Astrocyte (in vitro differentiated cells and primary cell): ENCODE results near the gene MKNK2. TPM values are rescaled to one million over a fixed set of nuclear protein-coding genes. Genes with fewer than 3 reads are reported as not detected.

Experiments used
- DNase-seq: peaks from one replicate; pipeline ENCODE4 v3.0.0-alpha.2; 2010; ENCODE audit warnings: low read depth
- FAIRE-seq: peaks from 2 replicates; lab custom pipeline; 2011; peaks lifted over from hg19 to GRCh38; lab: Jason Lieb, UNC
- H2AFZ ChIP-seq: 2 replicates; pipeline ENCODE4 v1.6.0; 2012; ENCODE audit warnings: low read depth, low read length, inconsistent platforms
- H3K27ac ChIP-seq: 2 replicates; pipeline ENCODE4 v1.5.1; 2011; ENCODE audit warnings: low read depth, low read length, inconsistent platforms
- H3K27me3 ChIP-seq: 2 replicates; pipeline ENCODE4 v1.6.0; 2011; ENCODE audit warnings: low read length, inconsistent platforms; ENCODE audit not compliant: insufficient read depth
- H3K36me3 ChIP-seq: 2 replicates; pipeline ENCODE4 v1.5.1; 2011; ENCODE audit warnings: low read length, inconsistent platforms; ENCODE audit not compliant: insufficient read depth
- H3K4me1 ChIP-seq: 2 replicates; pipeline ENCODE4 v1.5.1; 2011; ENCODE audit warnings: low read length, inconsistent platforms; ENCODE audit not compliant: insufficient read depth
- H3K4me2 ChIP-seq: 2 replicates; pipeline ENCODE4 v1.6.0; 2012; ENCODE audit warnings: low read length, inconsistent platforms
- H3K4me3 ChIP-seq: 2 replicates; pipeline ENCODE4 v1.5.1; 2011; ENCODE audit warnings: low read depth, mild to moderate bottlenecking, low read length, inconsistent platforms; ENCODE audit not compliant: insufficient read depth
- H3K79me2 ChIP-seq: 2 replicates; pipeline ENCODE4 v1.6.0; 2012; ENCODE audit warnings: mild to moderate bottlenecking, low read length, inconsistent platforms; ENCODE audit not compliant: insufficient read depth
- H3K9ac ChIP-seq: 2 replicates; pipeline ENCODE4 v1.6.0; 2012; ENCODE audit warnings: mild to moderate bottlenecking, low read length, inconsistent platforms
- H3K9me3 ChIP-seq: 2 replicates; pipeline ENCODE4 v1.5.1; 2012; ENCODE audit warnings: low read depth, mild to moderate bottlenecking, low read length, inconsistent platforms; ENCODE audit not compliant: insufficient read depth
- H4K20me1 ChIP-seq: 2 replicates; pipeline ENCODE4 v1.6.0; 2012; ENCODE audit warnings: low read length, inconsistent platforms; ENCODE audit not compliant: insufficient read depth
- H3K27ac Mint-ChIP-seq: one replicate; pipeline ENCODE4 v1.8.0; 2021; ENCODE audit warnings: mild to moderate bottlenecking, mixed read lengths; ENCODE audit not compliant: unreplicated experiment
- H3K27me3 Mint-ChIP-seq: one replicate; pipeline ENCODE4 v1.8.0; 2021; ENCODE audit warnings: low read depth, mixed read lengths; ENCODE audit not compliant: unreplicated experiment
- H3K36me3 Mint-ChIP-seq: one replicate; pipeline ENCODE4 v1.8.0; 2021; ENCODE audit warnings: low read depth, mixed read lengths; ENCODE audit not compliant: unreplicated experiment
- H3K4me1 Mint-ChIP-seq: one replicate; pipeline ENCODE4 v1.8.0; 2021; ENCODE audit warnings: low read depth, mixed read lengths; ENCODE audit not compliant: unreplicated experiment
- H3K4me3 Mint-ChIP-seq: one replicate; pipeline ENCODE4 v1.8.0; 2021; ENCODE audit warnings: mild to moderate bottlenecking, moderate library complexity, mixed read lengths; ENCODE audit not compliant: unreplicated experiment
- H3K9me3 Mint-ChIP-seq: one replicate; pipeline ENCODE4 v1.8.0; 2021; ENCODE audit warnings: mild to moderate bottlenecking, mixed read lengths; ENCODE audit not compliant: unreplicated experiment
- CTCF ChIP-seq: IDR thresholded peaks from 2 replicates; pipeline ENCODE4 v1.5.1; 2011; ENCODE audit warnings: low read depth, mild to moderate bottlenecking, inconsistent platforms, low read length, moderate library complexity; ENCODE audit not compliant: insufficient read depth
- EZH2 ChIP-seq: IDR thresholded peaks from 2 replicates; pipeline ENCODE4 v1.6.1; 2012; ENCODE audit warnings: mild to moderate bottlenecking, low read length, inconsistent platforms; ENCODE audit not compliant: insufficient read depth
- total RNA-seq: library from RNA; stranded (reverse); gene quantifications from 2 replicates; pipeline ENCODE4 v1.2.1, GENCODE V29; 2021

Gene MKNK2
- total RNA-seq, 1 donor from 2014 or later, result 146 TPM

- Histone ChIP-seq H3K27me3 (no peaks in the 10 kb centered on the region), H3K9me3 (peaks cover 1% of the 10 kb centered on the region), H3K4me2 (no peak overlapping the region), H3K4me1 (peaks cover 13% of the 10 kb centered on the region), H3K36me3 (no peaks in the 10 kb centered on the region), H3K27ac (no peak overlapping the region), H3K79me2 (peaks cover 14% of the 10 kb centered on the region), H4K20me1 (peaks cover 25% of the 10 kb centered on the region), H2AFZ (no peak overlapping the region), H3K9ac (peak overlapping the region; percentile 54), H3K4me3 (no peak overlapping the region)
- Mint-ChIP-seq H3K4me3 (no peak overlapping the region), H3K27ac (no peak overlapping the region), H3K4me1 (peaks cover 5% of the 10 kb centered on the region), H3K36me3 (peaks cover 3% of the 10 kb centered on the region), H3K9me3 (no peaks in the 10 kb centered on the region), H3K27me3 (no peaks in the 10 kb centered on the region)
- FAIRE-seq (no peak), DNase-seq (no peak)
- TF ChIP-seq CTCF, result no peak
These were observed 10.2 kb downstream of the MKNK2 start for GRCh38 chr19:2040647-2041432.

DNA sequence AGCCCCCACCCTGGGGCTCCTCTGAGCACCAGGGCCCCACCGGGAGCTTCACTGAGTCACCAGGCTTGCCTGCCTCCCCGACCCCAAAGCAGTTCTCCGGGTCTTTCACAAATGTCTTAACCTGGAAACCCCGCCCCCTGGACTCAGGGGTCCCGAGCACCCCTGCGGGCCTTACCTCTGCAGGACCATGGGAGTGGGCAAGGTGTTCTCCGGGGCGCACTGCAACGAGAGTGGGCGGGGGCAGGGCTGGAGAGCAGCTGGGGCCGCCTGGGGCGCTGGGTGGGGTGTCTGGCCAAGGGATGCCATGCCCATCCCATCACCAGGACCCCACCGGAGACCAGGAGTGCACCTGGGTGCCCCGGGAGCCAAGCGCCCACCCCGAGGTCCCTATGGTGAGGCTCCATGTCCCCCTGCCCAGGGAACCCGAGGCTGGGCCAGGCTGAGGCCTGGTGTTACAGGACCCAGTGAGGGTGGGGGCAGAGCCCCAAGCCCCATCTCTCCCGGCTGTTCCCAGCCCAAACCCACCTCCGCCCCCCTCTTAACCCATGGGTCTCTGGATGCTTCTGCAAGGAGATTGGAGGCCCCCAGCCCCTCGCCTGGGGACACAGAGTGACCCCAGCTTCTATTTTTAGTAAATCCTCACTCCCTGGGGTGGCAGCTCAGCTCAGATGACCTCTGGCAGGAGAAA, 10.9 kb downstream of the MKNK2 start:
- no peak overlapping the region for H3K27ac ChIP-seq

More for the DNA sequence above, 10.9 kb downstream of the MKNK2 start:
- no peak overlapping the region for H3K4me2 ChIP-seq
- peaks cover 7% of the 10 kb centered on the region for H3K79me2 ChIP-seq
- peaks cover 2% of the 10 kb centered on the region for H3K9me3 Mint-ChIP-seq
- no peaks in the 10 kb centered on the region for H3K36me3 ChIP-seq
- H3K4me3 Mint-ChIP-seq, result no peak overlapping the region
- H3K9me3 ChIP-seq, result peaks cover 4% of the 10 kb centered on the region
- H3K36me3 Mint-ChIP-seq, result peaks cover 3% of the 10 kb centered on the region
- H3K4me3 ChIP-seq, result no peak overlapping the region
- no peak overlapping the region for H2AFZ ChIP-seq
- no peaks in the 10 kb centered on the region for H3K27me3 ChIP-seq
- no peak overlapping the region for H3K27ac Mint-ChIP-seq
- H3K9ac ChIP-seq, result no peak overlapping the region
- H3K4me1 ChIP-seq, result peaks cover 12% of the 10 kb centered on the region
- H3K27me3 Mint-ChIP-seq, result no peaks in the 10 kb centered on the region
- FAIRE-seq (no peak), DNase-seq (no peak)
- peaks cover 5% of the 10 kb centered on the region for H3K4me1 Mint-ChIP-seq
- H4K20me1 ChIP-seq, result peaks cover 18% of the 10 kb centered on the region
- no peak for TF ChIP-seq CTCF
- TF ChIP-seq EZH2, result no peak
